Bronchial epithelial cell (primary cell): ENCODE measurements around the gene CDR2L. TPM values are rescaled to one million over a fixed set of nuclear protein-coding genes. Genes with fewer than 3 reads are reported as not detected.

Experiments
- DNase-seq: peaks from one replicate; pipeline ENCODE4 v3.0.0-alpha.2; 2010; ENCODE audit warnings: low read depth
- FAIRE-seq: peaks from 2 replicates; lab custom pipeline; 2011; peaks lifted over from hg19 to GRCh38; lab: Jason Lieb, UNC
- H3K27me3 ChIP-seq: 2 replicates; pipeline ENCODE4 v1.5.1; 2011; ENCODE audit warnings: low read length; ENCODE audit not compliant: control insufficient read depth, insufficient read depth
- H3K36me3 ChIP-seq: 2 replicates; pipeline ENCODE4 v1.5.1; 2011; ENCODE audit warnings: low read length; ENCODE audit not compliant: control insufficient read depth, insufficient read depth
- H3K4me3 ChIP-seq: 2 replicates; pipeline ENCODE4 v1.5.1; 2011; ENCODE audit warnings: mild to moderate bottlenecking, low read depth, low read length, control low read depth
- total RNA-seq: library from RNA; depleted of rRNA; stranded (reverse); fragments of >200 nt; gene quantifications from 2 replicates; pipeline ENCODE4 v1.2.1, GENCODE V29; 2014
- TF ChIP-seq, protein P1 (sequence below): IDR thresholded peaks from 2 replicates; pipeline ENCODE4 v1.5.1; 2011; ENCODE audit warnings: mild to moderate bottlenecking, moderate library complexity, low read length, control low read depth, inconsistent platforms; ENCODE audit not compliant: insufficient read depth, severe bottlenecking

The CDR2L gene
- total RNA-seq, 1 donor from 2014 or later, result 6.1 TPM

DNA sequence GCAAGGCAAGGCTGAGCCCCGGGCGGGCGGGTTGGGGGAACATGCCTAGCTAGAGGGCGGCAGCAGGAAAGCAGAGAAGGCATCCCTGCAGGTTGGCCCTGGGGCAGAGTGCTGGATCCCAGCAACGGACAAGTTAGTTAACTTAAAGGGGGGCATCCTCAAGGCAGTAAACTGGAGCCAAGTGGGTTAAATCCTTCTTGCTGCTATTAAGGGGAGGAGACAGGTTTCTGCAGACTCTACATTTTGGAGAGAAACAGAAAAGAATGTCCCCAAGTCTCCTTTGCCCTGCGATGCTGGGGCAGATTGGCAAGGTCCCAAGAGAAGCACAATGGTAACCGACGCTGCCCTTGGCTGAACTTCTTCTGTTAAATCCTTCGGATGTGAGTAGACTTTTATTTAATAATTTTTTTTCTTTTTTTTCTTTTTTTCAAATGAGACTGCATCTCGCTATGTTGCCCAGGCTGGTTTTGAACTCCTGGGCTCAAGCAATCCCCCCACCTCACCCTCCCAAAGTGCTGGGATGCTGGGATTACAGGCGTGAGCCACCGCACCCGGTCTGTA is 45.4 kb downstream of the CDR2L start:
- TF ChIP-seq, protein P1, sequence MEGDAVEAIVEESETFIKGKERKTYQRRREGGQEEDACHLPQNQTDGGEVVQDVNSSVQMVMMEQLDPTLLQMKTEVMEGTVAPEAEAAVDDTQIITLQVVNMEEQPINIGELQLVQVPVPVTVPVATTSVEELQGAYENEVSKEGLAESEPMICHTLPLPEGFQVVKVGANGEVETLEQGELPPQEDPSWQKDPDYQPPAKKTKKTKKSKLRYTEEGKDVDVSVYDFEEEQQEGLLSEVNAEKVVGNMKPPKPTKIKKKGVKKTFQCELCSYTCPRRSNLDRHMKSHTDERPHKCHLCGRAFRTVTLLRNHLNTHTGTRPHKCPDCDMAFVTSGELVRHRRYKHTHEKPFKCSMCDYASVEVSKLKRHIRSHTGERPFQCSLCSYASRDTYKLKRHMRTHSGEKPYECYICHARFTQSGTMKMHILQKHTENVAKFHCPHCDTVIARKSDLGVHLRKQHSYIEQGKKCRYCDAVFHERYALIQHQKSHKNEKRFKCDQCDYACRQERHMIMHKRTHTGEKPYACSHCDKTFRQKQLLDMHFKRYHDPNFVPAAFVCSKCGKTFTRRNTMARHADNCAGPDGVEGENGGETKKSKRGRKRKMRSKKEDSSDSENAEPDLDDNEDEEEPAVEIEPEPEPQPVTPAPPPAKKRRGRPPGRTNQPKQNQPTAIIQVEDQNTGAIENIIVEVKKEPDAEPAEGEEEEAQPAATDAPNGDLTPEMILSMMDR, result no peak
- FAIRE-seq, result no peak
- no peaks in the 10 kb centered on the region for H3K27me3 ChIP-seq
- DNase-seq, result no peak
- H3K4me3 ChIP-seq, result no peak overlapping the region
- no peaks in the 10 kb centered on the region for H3K36me3 ChIP-seq

DNA sequence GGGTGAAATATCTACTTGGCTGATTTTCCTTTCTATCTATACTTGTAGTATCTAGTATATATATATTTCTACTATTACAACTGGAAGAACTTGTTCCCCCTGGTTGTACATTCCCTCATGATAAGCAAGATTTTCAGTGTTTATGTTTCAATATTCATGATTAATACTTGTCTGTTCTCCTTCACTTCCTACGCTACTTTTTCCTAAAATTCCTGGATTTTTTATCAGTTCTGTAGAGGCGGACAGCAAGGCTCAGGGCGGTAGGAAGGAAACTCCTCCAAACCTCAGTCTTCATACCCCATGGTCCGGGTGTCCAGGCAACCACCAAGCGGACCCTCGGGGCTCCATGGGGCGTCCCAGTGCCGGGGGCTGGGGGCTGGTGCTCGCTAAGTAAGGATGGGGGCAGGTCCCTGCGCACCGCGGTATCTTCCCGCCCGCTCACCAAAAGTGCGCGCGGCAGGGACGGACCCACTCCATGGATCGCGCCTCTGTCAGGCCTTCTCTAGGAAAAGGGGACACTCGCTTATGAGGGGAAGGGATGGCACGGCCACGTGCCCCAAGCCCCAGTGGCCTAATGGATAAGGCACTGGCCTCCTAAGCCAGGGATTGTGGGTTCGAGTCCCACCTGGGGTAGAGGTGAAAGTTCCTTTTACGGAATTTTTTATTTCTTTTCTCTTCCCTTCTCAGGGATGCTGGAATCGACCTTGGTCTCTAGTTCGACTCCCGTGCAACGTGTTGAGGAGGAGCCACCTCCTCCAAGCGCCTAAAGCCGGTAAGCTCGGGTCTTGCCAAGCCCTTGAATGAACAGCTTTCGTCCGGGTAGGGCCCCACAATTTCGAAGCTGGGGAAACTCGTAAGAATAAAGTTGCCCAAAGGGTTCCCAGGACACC is 46.2 kb downstream of the CDR2L start:
- DNase-seq, result peak; percentile 81
- H3K27me3 ChIP-seq, result no peaks in the 10 kb centered on the region
- no peak for FAIRE-seq
- H3K36me3 ChIP-seq, result no peaks in the 10 kb centered on the region
- TF ChIP-seq, protein P1, result peak; percentile 15
- H3K4me3 ChIP-seq, result peak overlapping the region; percentile 60

DNA sequence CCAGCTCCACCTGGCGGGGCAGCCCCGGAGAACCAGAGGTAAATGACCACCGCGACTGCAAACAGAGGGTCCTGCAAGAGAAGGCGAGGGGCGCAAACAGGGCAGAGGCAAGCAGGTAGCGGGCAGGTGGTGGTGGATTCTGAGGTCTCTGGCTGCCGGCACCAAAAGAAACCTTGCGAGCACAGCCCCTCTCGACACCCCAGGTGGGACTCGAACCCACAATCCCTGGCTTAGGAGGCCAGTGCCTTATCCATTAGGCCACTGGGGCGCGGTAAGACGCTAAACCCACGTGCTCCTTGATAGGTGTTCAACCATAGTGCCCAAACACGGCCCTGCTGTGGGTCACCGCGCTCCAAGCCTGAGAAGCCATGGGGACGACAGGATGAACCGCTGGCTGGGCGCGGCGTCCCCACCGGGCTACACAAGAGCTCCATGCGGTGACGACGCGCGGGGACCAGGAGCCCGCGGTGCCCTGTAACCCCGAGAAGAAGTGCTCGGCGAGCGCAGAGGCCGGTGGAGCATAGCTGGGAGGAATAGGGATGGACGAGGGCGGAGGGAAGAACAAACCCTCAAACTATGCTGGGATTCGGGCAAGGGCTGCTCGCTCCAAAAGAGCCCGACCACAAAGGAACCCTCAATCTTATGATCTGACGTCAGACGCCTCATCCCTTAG is 46.9 kb downstream of the CDR2L start:
- H3K4me3 ChIP-seq, result peak overlapping the region; percentile 60
- TF ChIP-seq, protein P1, result peak; percentile 10
- no peak for FAIRE-seq
- peak; percentile 80 for DNase-seq
- peaks cover 3% of the 10 kb centered on the region for H3K36me3 ChIP-seq
- H3K27me3 ChIP-seq, result no peaks in the 10 kb centered on the region

DNA sequence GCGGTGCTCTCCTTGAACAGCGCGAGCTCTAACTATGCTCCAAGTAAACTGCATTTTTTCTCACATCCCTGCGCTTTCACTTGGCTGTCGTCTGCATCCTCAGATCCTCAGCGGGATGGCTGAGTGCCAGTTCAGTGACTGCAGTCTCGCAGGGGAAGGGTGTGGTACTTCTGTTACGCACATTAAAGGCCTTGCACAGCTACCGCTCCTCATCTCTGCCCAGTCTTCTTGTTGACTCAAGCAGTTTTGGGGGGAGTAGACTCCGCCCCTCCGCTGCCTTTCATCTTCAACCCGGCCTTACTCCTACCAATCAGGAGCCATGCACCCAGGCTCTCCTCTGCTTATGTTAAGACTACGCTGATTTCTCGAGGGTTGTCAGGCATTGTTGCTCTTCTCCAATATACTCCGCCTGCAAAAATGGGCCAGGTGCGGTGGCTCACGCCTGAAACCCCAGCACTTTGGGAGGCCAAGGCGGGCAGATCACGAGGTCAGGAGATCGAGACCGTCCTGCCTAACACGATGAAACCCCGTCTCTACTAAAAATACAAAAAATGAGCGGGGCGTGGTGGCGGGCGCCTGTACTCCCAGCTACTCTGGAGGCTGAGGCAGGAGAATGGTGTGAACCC is 49.3 kb downstream of the CDR2L start:
- FAIRE-seq, result no peak
- Histone ChIP-seq H3K36me3 (peaks cover 12% of the 10 kb centered on the region), H3K4me3 (no peak overlapping the region), H3K27me3 (no peaks in the 10 kb centered on the region)
- TF ChIP-seq, protein P1, result no peak
- DNase-seq, result peak; percentile 57

DNA sequence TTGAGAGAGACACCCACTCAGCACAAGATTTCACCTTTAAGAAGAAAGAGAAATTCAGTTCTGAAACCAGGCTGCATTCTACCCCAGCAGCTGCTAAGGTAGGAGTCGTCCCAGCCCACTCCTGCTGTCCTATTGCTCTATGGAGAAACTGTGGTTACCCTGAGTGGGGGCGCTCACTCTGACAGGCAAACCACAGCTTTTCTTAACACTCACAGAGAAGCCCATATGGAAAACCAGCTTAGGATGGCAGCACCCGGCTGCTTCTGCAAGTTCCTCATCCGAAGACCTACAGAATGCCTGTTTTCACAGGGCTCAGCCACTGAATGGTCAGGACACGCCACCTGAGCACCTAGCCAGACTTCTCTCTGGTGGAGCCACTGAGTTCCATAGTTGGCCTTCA is 51.8 kb downstream of the CDR2L start:
- H3K27me3 ChIP-seq, result no peaks in the 10 kb centered on the region
- H3K36me3 ChIP-seq, result peaks cover 14% of the 10 kb centered on the region
- no peak overlapping the region for H3K4me3 ChIP-seq
- no peak for FAIRE-seq
- DNase-seq, result no peak
- TF ChIP-seq, protein P1, result no peak
